K562 (cell line): ENCODE results near the gene HDAC5. TPM values are rescaled to one million over a fixed set of nuclear protein-coding genes. Genes with fewer than 3 reads are reported as not detected.

ENCODE experiments used
- CAMTA2 ChIP-seq: fragments of 250-450 bp; sonication (Bioruptor Pico); conservative IDR thresholded peaks from 2 replicates; pipeline ENCODE4 v1.5.1; 2022
- CHD1 ChIP-seq: fragments of 200-600 bp; sonication (generic); IDR thresholded peaks from one replicate; pipeline ENCODE4 v1.6.1; 2012; ENCODE audit warnings: mild to moderate bottlenecking, moderate library complexity, low read length, inconsistent platforms
- DDX20 ChIP-seq: fragments of 450-650 bp; IDR thresholded peaks from 2 replicates; pipeline ENCODE4 v1.6.1; 2016; ENCODE audit warnings: missing genetic modification characterization, low read depth, mild to moderate bottlenecking, missing compliant biosample characterization, moderate library complexity
- HDAC1 ChIP-seq, 2 experiments: fragments of 450-650 bp; IDR thresholded peaks; 2 replicates each; pipeline ENCODE4 v1.6.1; 2016 to 2017; ENCODE audit warnings: inconsistent platforms in 1 of 2, mild to moderate bottlenecking in 1 of 2, moderate library complexity in 1 of 2
- HDAC2 ChIP-seq: fragments of 450-650 bp; IDR thresholded peaks from 2 replicates; pipeline ENCODE4 v1.6.1; 2016; ENCODE audit warnings: mild to moderate bottlenecking
- LCOR ChIP-seq: sonication (generic); formaldehyde crosslinking; IDR thresholded peaks from 2 replicates; pipeline ENCODE4 v1.8.0; 2022; ENCODE audit warnings: mild to moderate bottlenecking, missing genetic modification reagents
- NR2C2 ChIP-seq, 2 experiments: fragments of 200-800 bp in 1 of 2; sonication (Bioruptor generic) in 1 of 2; sonication (generic) in 1 of 2; formaldehyde crosslinking in 1 of 2; IDR thresholded peaks; 2 replicates each; pipeline versions ENCODE4 v1.6.1 to v1.8.0; 2016 to 2022; ENCODE audit warnings: mild to moderate bottlenecking in 1 of 2, missing compliant biosample characterization in 1 of 2, missing genetic modification characterization in 1 of 2, missing genetic modification reagents in 1 of 2
- PPARD ChIP-seq: fragments of 250-450 bp; sonication (Bioruptor Pico); IDR thresholded peaks from 2 replicates; pipeline ENCODE4 v1.8.0; 2022; ENCODE audit warnings: inconsistent platforms, mild to moderate bottlenecking, moderate library complexity
- SMC3 ChIP-seq: conservative IDR thresholded peaks from 2 replicates; pipeline ENCODE4 v1.6.1; 2011; ENCODE audit warnings: low read depth, low read length, improper control_type of control experiment; ENCODE audit not compliant: insufficient read depth
- SPI1 ChIP-seq: IDR thresholded peaks from 2 replicates; pipeline ENCODE4 v1.6.1; 2011; ENCODE audit warnings: low read depth, low read length, control low read depth, borderline replicate concordance
- TEAD2 ChIP-seq: fragments of 450-650 bp; IDR thresholded peaks from 2 replicates; pipeline ENCODE4 v1.6.1; 2016; ENCODE audit warnings: missing genetic modification characterization, control low read depth, missing compliant biosample characterization
- ZBTB1 ChIP-seq: sonication (generic); formaldehyde crosslinking; IDR thresholded peaks from 2 replicates; pipeline ENCODE4 v1.8.1; 2023; ENCODE audit warnings: missing genetic modification reagents, low read depth, mild to moderate bottlenecking, borderline replicate concordance
- ZFX ChIP-seq: sonication (generic); formaldehyde crosslinking; IDR thresholded peaks from 2 replicates; pipeline ENCODE4 v1.8.0; 2022; ENCODE audit warnings: mild to moderate bottlenecking, missing genetic modification reagents, moderate library complexity
- ZNF263 ChIP-seq: sonication (generic); formaldehyde crosslinking; IDR thresholded peaks from 2 replicates; pipeline ENCODE4 v1.8.0; 2022; ENCODE audit warnings: mild to moderate bottlenecking, missing genetic modification reagents, borderline replicate concordance
- ZNF764 ChIP-seq: fragments of 250-450 bp; sonication (Bioruptor Pico); IDR thresholded peaks from 2 replicates; pipeline ENCODE4 v1.4.0; 2020; ENCODE audit warnings: low read depth, mild to moderate bottlenecking, moderate library complexity
- polyA plus RNA-seq, 8 experiments: library from polyadenylated mRNA; depleted of rRNA in 4 of 8; stranded (reverse) in 5 of 8; unstranded in 3 of 8; fragments of >200 nt; fragmentation: Nextera tagmentation in 2 of 8; fragmentation: Illumina TruSeq in 1 of 8; extraction: Ambion mirVana in 2 of 8; extraction: Trizol in 1 of 8; gene quantifications; 2 replicates each; pipeline versions ENCODE4 v1.2.1 to v1.2.3, GENCODE V29; 2011 to 2014; ENCODE audit warnings: inconsistent platforms in 1 of 8, missing spikeins in 1 of 8
- total RNA-seq, 7 experiments: library from RNA; depleted of rRNA in 6 of 7; stranded (reverse); fragments of >200 nt in 6 of 7; fragmentation: Illumina TruSeq in 2 of 7; extraction: Trizol in 2 of 7; gene quantifications; 2 replicates each; pipeline versions ENCODE4 v1.2.1 to v1.2.3, GENCODE V29; 2011 to 2021; ENCODE audit warnings: low replicate concordance in 1 of 7
- TF ChIP-seq, protein P1 (sequence below): fragments of 450-650 bp; IDR thresholded peaks from 2 replicates; pipeline ENCODE4 v1.7.0; 2016; ENCODE audit warnings: borderline replicate concordance
- TF ChIP-seq, protein P2 (sequence below): fragments of 250-450 bp; sonication (Bioruptor Pico); IDR thresholded peaks from 2 replicates; pipeline ENCODE4 v1.8.0; 2021; ENCODE audit warnings: mild to moderate bottlenecking, moderate library complexity

HDAC5 gene
- total and polyA plus RNA-seq, 9 of the 15 experiments (the other 6 are each of a cell fraction or from before 2014, with no cell fraction given) = 0.45 to 26.2 (median 16.4) TPM

DNA sequence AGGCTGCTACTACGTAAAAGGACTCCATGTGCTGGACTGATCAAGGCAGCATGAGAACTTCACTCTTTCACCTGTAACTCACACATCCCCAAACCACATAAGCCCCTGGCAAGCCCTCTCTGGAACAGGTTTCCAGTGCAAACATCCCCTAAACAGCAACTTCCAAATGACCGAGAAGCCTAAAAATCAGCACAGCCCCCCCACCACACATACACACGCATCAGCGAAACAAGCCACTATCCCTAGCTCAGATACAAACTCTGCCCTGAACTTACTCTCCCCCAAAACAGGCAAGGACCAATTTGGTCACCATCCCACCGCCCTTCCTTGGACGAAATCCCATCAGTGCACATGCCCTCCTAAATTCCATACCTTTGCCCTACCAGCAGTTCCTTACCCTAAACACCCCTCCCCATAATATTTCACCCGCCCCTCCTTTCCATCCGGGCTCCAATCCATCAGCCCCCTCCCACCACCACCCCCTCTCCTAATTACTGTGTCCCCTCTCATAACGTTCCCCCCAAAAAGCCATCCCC, 57.7 kb downstream of the HDAC5 start (continued):
- TF ChIP-seq ZFX (CRISPR knock-in tag) (no peak), NR2C2 (CRISPR knock-in tag; IDR thresholded peaks at IDR 0.05) (no peak), NR2C2 (tag; IDR thresholded peaks at IDR 0.05) (no peak), PPARD (CRISPR knock-in tag) (no peak), SMC3 (no peak), TEAD2 (no peak), HDAC1 (IDR thresholded peaks at IDR 0.05) (0 out of 4 replicates have a peak, but pooled peaks of 1 of the 2 experiments have one; percentile 31), DDX20 (tag) (no peak), SPI1 (no peak), ZNF764 (CRISPR knock-in tag) (no peak), LCOR (CRISPR knock-in tag) (0 out of 2 replicates have a peak, but pooled peaks have one; percentile 47), ZNF263 (CRISPR knock-in tag) (no peak), HDAC2 (0 out of 2 replicates have a peak, but pooled peaks have one; percentile 38), ZBTB1 (CRISPR knock-in tag) (0 out of 2 replicates have a peak, but pooled peaks have one; percentile 36), CHD1 (peak; percentile 59), CAMTA2 (CRISPR knock-in tag) (no peak)
- TF ChIP-seq, protein P1, sequence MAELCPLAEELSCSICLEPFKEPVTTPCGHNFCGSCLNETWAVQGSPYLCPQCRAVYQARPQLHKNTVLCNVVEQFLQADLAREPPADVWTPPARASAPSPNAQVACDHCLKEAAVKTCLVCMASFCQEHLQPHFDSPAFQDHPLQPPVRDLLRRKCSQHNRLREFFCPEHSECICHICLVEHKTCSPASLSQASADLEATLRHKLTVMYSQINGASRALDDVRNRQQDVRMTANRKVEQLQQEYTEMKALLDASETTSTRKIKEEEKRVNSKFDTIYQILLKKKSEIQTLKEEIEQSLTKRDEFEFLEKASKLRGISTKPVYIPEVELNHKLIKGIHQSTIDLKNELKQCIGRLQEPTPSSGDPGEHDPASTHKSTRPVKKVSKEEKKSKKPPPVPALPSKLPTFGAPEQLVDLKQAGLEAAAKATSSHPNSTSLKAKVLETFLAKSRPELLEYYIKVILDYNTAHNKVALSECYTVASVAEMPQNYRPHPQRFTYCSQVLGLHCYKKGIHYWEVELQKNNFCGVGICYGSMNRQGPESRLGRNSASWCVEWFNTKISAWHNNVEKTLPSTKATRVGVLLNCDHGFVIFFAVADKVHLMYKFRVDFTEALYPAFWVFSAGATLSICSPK = 0 out of 2 replicates have a peak, but pooled peaks have one; percentile 72
- TF ChIP-seq, protein P2, sequence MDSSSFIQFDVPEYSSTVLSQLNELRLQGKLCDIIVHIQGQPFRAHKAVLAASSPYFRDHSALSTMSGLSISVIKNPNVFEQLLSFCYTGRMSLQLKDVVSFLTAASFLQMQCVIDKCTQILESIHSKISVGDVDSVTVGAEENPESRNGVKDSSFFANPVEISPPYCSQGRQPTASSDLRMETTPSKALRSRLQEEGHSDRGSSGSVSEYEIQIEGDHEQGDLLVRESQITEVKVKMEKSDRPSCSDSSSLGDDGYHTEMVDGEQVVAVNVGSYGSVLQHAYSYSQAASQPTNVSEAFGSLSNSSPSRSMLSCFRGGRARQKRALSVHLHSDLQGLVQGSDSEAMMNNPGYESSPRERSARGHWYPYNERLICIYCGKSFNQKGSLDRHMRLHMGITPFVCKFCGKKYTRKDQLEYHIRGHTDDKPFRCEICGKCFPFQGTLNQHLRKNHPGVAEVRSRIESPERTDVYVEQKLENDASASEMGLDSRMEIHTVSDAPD (CRISPR knock-in tag) = no peak
